Measurements from ENCODE around the gene TMEM164.
A peak's percentile ranks its signal among the peaks of the same experiment; 100 is the strongest.

TMEM164 gene

GRCh38 chrX:109992203-109992602, 10.7 kb upstream of the TMEM164 start:
- peaks cover 19 to 24% of the 10 kb centered on the region in 2 donors for H3K4me1 Mint-ChIP-seq (ENCODE audit: low read depth in 2 of 2)
- no peaks in the 10 kb centered on the region for H3K36me3 Mint-ChIP-seq (ENCODE audit: insufficient read depth)
- no peaks in the 10 kb centered on the region for H3K9me3 Mint-ChIP-seq
- DNase-seq (no peak), ATAC-seq (replicated peaks) (no peak)
- H3K4me3 Mint-ChIP-seq: no peak overlapping the region
- H3K27ac Mint-ChIP-seq: no peak overlapping the region
- no peaks in the 10 kb centered on the region for H3K27me3 Mint-ChIP-seq

GRCh38 chrX:109995155-109995554, 7.8 kb upstream of the TMEM164 start:
- Mint-ChIP-seq H3K27ac (no peak overlapping the region), H3K36me3 (ENCODE audit: insufficient read depth) (no peaks in the 10 kb centered on the region), H3K4me1 (ENCODE audit: low read depth in 2 of 2) (peaks cover 12 to 18% of the 10 kb centered on the region in 2 donors), H3K9me3 (no peaks in the 10 kb centered on the region), H3K27me3 (no peaks in the 10 kb centered on the region), H3K4me3 (no peak overlapping the region)
- ATAC-seq (replicated peaks) (no peak), DNase-seq (no peak)

- Mint-ChIP-seq H3K36me3 (ENCODE audit: insufficient read depth) (peaks cover 6% of the 10 kb centered on the region), H3K27me3 (no peaks in the 10 kb centered on the region), H3K9me3 (no peaks in the 10 kb centered on the region), H3K4me3 (no peak overlapping the region), H3K27ac (no peak overlapping the region), H3K4me1 (ENCODE audit: low read depth in 2 of 2) (peaks cover 8 to 11% of the 10 kb centered on the region in 2 donors)
- ATAC-seq (replicated peaks) (no peak), DNase-seq (no peak)
Measured at GRCh38 chrX:109997786-109998452, 5.0 kb upstream of the TMEM164 start.

GRCh38 chrX:110000000-110000399, 2.9 kb upstream of the TMEM164 start:
- H3K4me1 Mint-ChIP-seq (ENCODE audit: low read depth in 2 of 2): peaks cover 15 to 19% of the 10 kb centered on the region in 2 donors
- ATAC-seq (replicated peaks): no peak
- no peak overlapping the region for H3K4me3 Mint-ChIP-seq
- no peaks in the 10 kb centered on the region for H3K27me3 Mint-ChIP-seq
- H3K36me3 Mint-ChIP-seq (ENCODE audit: insufficient read depth): peaks cover 14% of the 10 kb centered on the region
- H3K9me3 Mint-ChIP-seq: no peaks in the 10 kb centered on the region
- DNase-seq: no peak
- H3K27ac Mint-ChIP-seq: no peak overlapping the region

GRCh38 chrX:110000847-110001713, 1.8 kb upstream of the TMEM164 start:
- Mint-ChIP-seq H3K27me3 (no peaks in the 10 kb centered on the region), H3K36me3 (ENCODE audit: insufficient read depth) (peaks cover 14% of the 10 kb centered on the region), H3K27ac (no peak overlapping the region), H3K9me3 (no peaks in the 10 kb centered on the region), H3K4me1 (ENCODE audit: low read depth in 2 of 2) (peaks cover 21 to 25% of the 10 kb centered on the region in 2 donors), H3K4me3 (no peak overlapping the region)
- DNase-seq (no peak), ATAC-seq (replicated peaks) (no peak)

- ATAC-seq (replicated peaks): no peak
Measured at GRCh38 chrX:110001740-110002299, 1.1 kb upstream of the TMEM164 start.

GRCh38 chrX:110003167-110004156, 548 bp downstream of the TMEM164 start:
- H3K27me3 Mint-ChIP-seq: no peaks in the 10 kb centered on the region
- peaks cover 29 to 36% of the 10 kb centered on the region in 2 donors for H3K4me1 Mint-ChIP-seq (ENCODE audit: low read depth in 2 of 2)
- ATAC-seq (replicated peaks) (no peak), DNase-seq (no peak)
- H3K9me3 Mint-ChIP-seq: no peaks in the 10 kb centered on the region
- peak overlapping the region; percentile 86 to 90 for H3K27ac Mint-ChIP-seq
- peak overlapping the region; percentile 96 for H3K4me3 Mint-ChIP-seq
- H3K36me3 Mint-ChIP-seq (ENCODE audit: insufficient read depth): peaks cover 14% of the 10 kb centered on the region

More at GRCh38 chrX:110001740-110002299, 1.1 kb upstream of the TMEM164 start:
- Mint-ChIP-seq H3K27me3 (no peaks in the 10 kb centered on the region), H3K27ac (peak overlapping the region; percentile 82 to 94), H3K4me3 (peak overlapping the region; percentile 96), H3K36me3 (ENCODE audit: insufficient read depth) (peaks cover 14% of the 10 kb centered on the region), H3K4me1 (ENCODE audit: low read depth in 2 of 2) (peaks cover 25 to 31% of the 10 kb centered on the region in 2 donors), H3K9me3 (no peaks in the 10 kb centered on the region)
- no peak for DNase-seq

GRCh38 chrX:110004215-110004614, 1.3 kb downstream of the TMEM164 start:
- ATAC-seq (replicated peaks) (no peak), DNase-seq (no peak)
- H3K4me3 Mint-ChIP-seq: peak overlapping the region; percentile 16 to 96
- peaks cover 14% of the 10 kb centered on the region for H3K36me3 Mint-ChIP-seq (ENCODE audit: insufficient read depth)
- peaks cover 35 to 38% of the 10 kb centered on the region in 2 donors for H3K4me1 Mint-ChIP-seq (ENCODE audit: low read depth in 2 of 2)
- peak overlapping the region in 1 of 2 donors; percentile 86 for H3K27ac Mint-ChIP-seq
- H3K9me3 Mint-ChIP-seq: no peaks in the 10 kb centered on the region
- no peaks in the 10 kb centered on the region for H3K27me3 Mint-ChIP-seq

GRCh38 chrX:110004731-110005369, 1.9 kb downstream of the TMEM164 start:
- ATAC-seq (replicated peaks) (no peak), DNase-seq (no peak)
- Mint-ChIP-seq H3K36me3 (ENCODE audit: insufficient read depth) (peaks cover 18% of the 10 kb centered on the region), H3K4me3 (peak overlapping the region; percentile 16 to 96), H3K9me3 (no peaks in the 10 kb centered on the region), H3K27me3 (no peaks in the 10 kb centered on the region), H3K27ac (peak overlapping the region in 1 of 2 donors; percentile 24), H3K4me1 (ENCODE audit: low read depth in 2 of 2) (peaks cover 36 to 39% of the 10 kb centered on the region in 2 donors)

- ATAC-seq (replicated peaks): no peak
- Mint-ChIP-seq H3K4me3 (no peak overlapping the region), H3K27me3 (no peaks in the 10 kb centered on the region), H3K4me1 (ENCODE audit: low read depth in 2 of 2) (peaks cover 39 to 40% of the 10 kb centered on the region in 2 donors), H3K27ac (no peak overlapping the region), H3K36me3 (ENCODE audit: insufficient read depth) (peaks cover 18% of the 10 kb centered on the region), H3K9me3 (no peaks in the 10 kb centered on the region)
- DNase-seq: no peak
Measured at GRCh38 chrX:110006161-110006560, 3.2 kb downstream of the TMEM164 start.

GRCh38 chrX:110006821-110007375, 4.0 kb downstream of the TMEM164 start:
- H3K4me3 Mint-ChIP-seq: no peak overlapping the region
- peaks cover 37 to 39% of the 10 kb centered on the region in 2 donors for H3K4me1 Mint-ChIP-seq (ENCODE audit: low read depth in 2 of 2)
- DNase-seq (no peak), ATAC-seq (replicated peaks) (no peak)
- no peaks in the 10 kb centered on the region for H3K27me3 Mint-ChIP-seq
- H3K36me3 Mint-ChIP-seq (ENCODE audit: insufficient read depth): peaks cover 17% of the 10 kb centered on the region
- H3K27ac Mint-ChIP-seq: no peak overlapping the region
- no peaks in the 10 kb centered on the region for H3K9me3 Mint-ChIP-seq

- Mint-ChIP-seq H3K36me3 (ENCODE audit: insufficient read depth) (peaks cover 15% of the 10 kb centered on the region), H3K4me3 (no peak overlapping the region), H3K4me1 (ENCODE audit: low read depth in 2 of 2) (peaks cover 36 to 43% of the 10 kb centered on the region in 2 donors), H3K27me3 (no peaks in the 10 kb centered on the region), H3K9me3 (no peaks in the 10 kb centered on the region), H3K27ac (peak overlapping the region in 1 of 2 donors; percentile 42)
- DNase-seq: no peak
- no peak for ATAC-seq (replicated peaks)
Measured at GRCh38 chrX:110008011-110008635, 5.2 kb downstream of the TMEM164 start.

All from effector memory CD8-positive, alpha-beta T cell (primary cell).